Loucy (cell line): ENCODE results near the gene CDH4.

ENCODE experiments used
- H2AFZ ChIP-seq: fragments of 200-600 bp; sonication (generic); 2 replicates; pipeline ENCODE4 v1.6.0; 2016; ENCODE audit warnings: antibody characterized with exemption, mild to moderate bottlenecking, low read length, moderate library complexity
- H3F3A ChIP-seq: fragments of 200-600 bp; 2 replicates; pipeline ENCODE4 v1.6.0; 2016; ENCODE audit warnings: antibody characterized with exemption, low read depth, mild to moderate bottlenecking
- H3K27me3 ChIP-seq: fragments of 200-600 bp; sonication (generic); 2 replicates; pipeline ENCODE4 v1.6.1; 2014; ENCODE audit warnings: low read length, mild to moderate bottlenecking; ENCODE audit not compliant: insufficient read depth, poor library complexity, severe bottlenecking
- H3K36me3 ChIP-seq: fragments of 200-600 bp; sonication (generic); 2 replicates; pipeline ENCODE4 v1.6.1; 2016; ENCODE audit warnings: low read length; ENCODE audit not compliant: insufficient read depth
- H3K4me1 ChIP-seq: fragments of 200-600 bp; sonication (generic); 2 replicates; pipeline ENCODE4 v1.5.1; 2014; ENCODE audit warnings: low read length, mild to moderate bottlenecking; ENCODE audit not compliant: insufficient read depth, poor library complexity, severe bottlenecking
- H3K4me2 ChIP-seq: fragments of 200-600 bp; sonication (generic); 2 replicates; pipeline ENCODE4 v1.6.0; 2014; ENCODE audit warnings: antibody characterized with exemption, low read length, low read depth, mild to moderate bottlenecking; ENCODE audit not compliant: poor library complexity, severe bottlenecking
- H3K4me3 ChIP-seq: fragments of 200-600 bp; sonication (generic); 2 replicates; pipeline ENCODE4 v1.5.1; 2014; ENCODE audit warnings: low read length, mild to moderate bottlenecking, mixed read lengths; ENCODE audit not compliant: poor library complexity, severe bottlenecking
- H3K79me2 ChIP-seq: fragments of 200-600 bp; sonication (generic); 2 replicates; pipeline ENCODE4 v1.6.1; 2014; ENCODE audit warnings: low read length; ENCODE audit not compliant: insufficient read depth
- H3K9ac ChIP-seq: fragments of 200-600 bp; sonication (generic); 2 replicates; pipeline ENCODE4 v1.6.0; 2014; ENCODE audit warnings: mild to moderate bottlenecking, low read depth, low read length, moderate library complexity; ENCODE audit not compliant: poor library complexity, severe bottlenecking
- H3K9me2 ChIP-seq: fragments of 200-600 bp; sonication (generic); replicated peaks from 2 replicates; pipeline ENCODE4 v1.6.1; 2016; ENCODE audit warnings: low read depth, low read length, mixed read lengths
- H3K9me3 ChIP-seq: fragments of 200-600 bp; sonication (generic); 2 replicates; pipeline ENCODE4 v1.6.1; 2014; ENCODE audit warnings: mild to moderate bottlenecking, antibody characterized with exemption, low read length, low read depth; ENCODE audit not compliant: insufficient read depth
- H4K20me1 ChIP-seq: fragments of 200-600 bp; sonication (generic); 2 replicates; pipeline ENCODE4 v1.6.0; 2014; ENCODE audit warnings: antibody characterized with exemption, low read length, mild to moderate bottlenecking; ENCODE audit not compliant: insufficient read depth, poor library complexity, severe bottlenecking
- CTCF ChIP-seq: fragments of 200-600 bp; sonication (generic); conservative IDR thresholded peaks from 2 replicates; pipeline ENCODE4 v1.5.1; 2014; ENCODE audit warnings: mild to moderate bottlenecking, antibody characterized with exemption, low read length
- EZH2phosphoT487 ChIP-seq: fragments of 200-600 bp; IDR thresholded peaks from 2 replicates; pipeline ENCODE4 v1.6.1; 2018; ENCODE audit warnings: antibody characterized with exemption, mild to moderate bottlenecking, moderate library complexity, borderline replicate concordance

CDH4 gene

GRCh38 chr20:61285152-61285645, 33.1 kb downstream of the CDH4 start:
- H3K4me2 ChIP-seq = no peak overlapping the region
- H3K4me1 ChIP-seq = no peaks in the 10 kb centered on the region
- H2AFZ ChIP-seq = no peak overlapping the region
- H3K9me2 ChIP-seq = no peaks in the 10 kb centered on the region
- no peaks in the 10 kb centered on the region for H3K27me3 ChIP-seq
- H3F3A ChIP-seq = peaks cover 4% of the 10 kb centered on the region; the same call in 1 of the 2 replicates
- H3K79me2 ChIP-seq = no peaks in the 10 kb centered on the region
- H3K9ac ChIP-seq = no peak overlapping the region
- H3K4me3 ChIP-seq = no peak overlapping the region
- no peaks in the 10 kb centered on the region for H4K20me1 ChIP-seq
- H3K9me3 ChIP-seq = peaks cover 4% of the 10 kb centered on the region; the same call in 1 of the 2 replicates
- no peaks in the 10 kb centered on the region for H3K36me3 ChIP-seq
- no peak for TF ChIP-seq EZH2phosphoT487
- no peak for TF ChIP-seq CTCF

- Histone ChIP-seq H2AFZ (no peak overlapping the region), H3K9me2 (no peaks in the 10 kb centered on the region), H3K4me3 (no peak overlapping the region), H3K9ac (no peak overlapping the region), H3K9me3 (peaks cover 4% of the 10 kb centered on the region; the same call in 1 of the 2 replicates), H3K79me2 (no peaks in the 10 kb centered on the region), H3K36me3 (no peaks in the 10 kb centered on the region), H3K27me3 (no peaks in the 10 kb centered on the region), H3K4me2 (no peak overlapping the region), H4K20me1 (no peaks in the 10 kb centered on the region), H3F3A (peaks cover 4% of the 10 kb centered on the region; the same call in 1 of the 2 replicates), H3K4me1 (no peaks in the 10 kb centered on the region)
- TF ChIP-seq CTCF (no peak), EZH2phosphoT487 (no peak)
These were observed 33.6 kb downstream of the CDH4 start for GRCh38 chr20:61285691-61286090.

GRCh38 chr20:61287583-61288275, 35.7 kb downstream of the CDH4 start:
- Histone ChIP-seq H3K4me2 (no peak overlapping the region), H3K79me2 (no peaks in the 10 kb centered on the region), H2AFZ (no peak overlapping the region), H3K9ac (no peak overlapping the region), H3K4me3 (no peak overlapping the region), H3K9me2 (no peaks in the 10 kb centered on the region), H3K4me1 (no peaks in the 10 kb centered on the region), H3K9me3 (peaks cover 4% of the 10 kb centered on the region; the same call in 1 of the 2 replicates), H3K36me3 (no peaks in the 10 kb centered on the region), H4K20me1 (no peaks in the 10 kb centered on the region), H3K27me3 (no peaks in the 10 kb centered on the region), H3F3A (peaks cover 4% of the 10 kb centered on the region; the same call in 1 of the 2 replicates)
- TF ChIP-seq CTCF (no peak), EZH2phosphoT487 (no peak)
